ENCODE measurements around the gene CALM3. TPM values are rescaled to one million over a fixed set of nuclear protein-coding genes. Genes with fewer than 3 reads are reported as not detected.
"Not testable (repeated sequence)": the region's sequence is repeated elsewhere in the genome, so short reads cannot be mapped to it uniquely, and the experiment has no call there.

CALM3 gene
- 10 to 100 TPM; 70.5 to 79.6 TPM for total RNA-seq

DNA sequence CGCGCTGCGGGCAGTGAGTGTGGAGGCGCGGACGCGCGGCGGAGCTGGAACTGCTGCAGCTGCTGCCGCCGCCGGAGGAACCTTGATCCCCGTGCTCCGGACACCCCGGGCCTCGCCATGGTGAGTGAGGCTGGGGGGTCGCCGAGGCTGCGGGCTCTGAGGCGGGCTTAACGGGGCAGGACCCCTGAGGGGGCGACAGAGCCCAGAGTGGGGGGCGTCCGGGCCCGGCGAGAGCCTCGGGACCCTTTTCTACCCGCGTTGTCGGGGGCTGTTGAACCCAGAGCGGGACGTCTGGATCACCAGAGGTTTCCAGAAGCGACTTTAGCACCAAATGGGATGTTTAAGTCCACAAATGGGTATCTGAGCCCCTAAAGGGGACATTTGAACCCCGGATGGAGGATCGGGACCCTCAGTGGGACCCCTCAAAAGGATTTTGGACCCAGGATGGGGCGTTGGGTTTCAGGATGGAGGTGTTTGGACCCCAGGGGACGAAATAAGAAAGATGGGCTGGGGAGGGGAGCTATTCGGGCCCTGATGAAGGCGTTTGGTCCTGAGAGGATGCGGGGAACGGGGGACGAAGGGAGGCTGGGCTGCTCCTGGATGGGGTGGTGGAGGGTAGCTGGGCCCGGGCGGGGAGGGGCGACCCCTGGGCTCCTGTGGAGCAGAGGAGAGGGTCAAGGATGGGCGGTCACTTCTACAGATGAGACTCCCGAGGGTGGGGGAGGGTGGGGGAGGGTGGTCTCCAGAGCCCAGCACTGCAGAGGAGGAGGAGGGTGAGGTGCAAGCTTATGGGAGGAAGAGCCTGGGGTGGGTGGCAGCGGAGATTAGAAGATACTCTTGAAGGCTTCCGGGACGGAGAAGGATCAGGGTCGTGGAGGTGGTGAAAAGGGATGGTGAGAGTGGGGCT, at the start of gene CALM3:
Gene CALM3 (plus strand): TSS at position 13 of the 907 bp plus-strand sequence. CDS start 105 bp downstream, at position 118.
- DNase-seq (peak in 1 of 4 donors; percentile 34), ATAC-seq (no peak)
- Histone ChIP-seq H3K4me1 (peaks cover 39% of the 10 kb centered on the region), H3K27me3 (no peaks in the 10 kb centered on the region), H3K4me3 (peak within 1 kb of the TSS; percentile 84 to 98), H3K36me3 (replicated peaks in 1 of 2; ENCODE audit: insufficient read depth in 1 of 2, low read depth in 2 of 2) (peaks cover 0 to 3% of the 10 kb centered on the region in 2 donors), H3K9me3 (no peaks in the 10 kb centered on the region), H3K27ac (peak within 1 kb of the TSS; percentile 98 to 100 (median 99))
- TF ChIP-seq CTCF (IDR thresholded peaks at IDR 0.05) (no peak), POLR2A (IDR thresholded peaks at IDR 0.05) (peak; percentile 90 to 92 (median 91))
- intact Hi-C loops (cut with DNase I) = no loop called here
- 0 to 1% methylated on average over 18 to 38 of the region's 51 CpGs for WGBS, 2 donors

DNA sequence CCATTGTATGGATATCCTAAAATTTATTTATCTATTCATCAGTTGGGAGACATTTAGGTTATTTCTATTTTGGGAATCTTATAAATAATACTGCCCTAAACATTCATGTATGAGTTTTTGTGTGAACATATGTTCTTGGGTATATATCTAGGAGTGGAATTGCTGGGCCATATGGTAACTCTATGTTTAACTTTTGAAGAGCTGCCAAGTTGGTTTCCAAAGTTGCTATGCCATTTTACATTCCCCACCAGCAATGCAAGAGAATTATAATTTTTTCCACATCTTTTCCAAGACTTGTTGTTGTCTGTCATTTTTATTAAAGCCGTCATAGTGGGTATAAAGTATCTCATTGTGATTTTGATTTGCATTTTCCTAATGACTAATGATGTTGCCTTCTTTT, 48.2 kb upstream of the CALM3 start:
- no peaks in the 10 kb centered on the region for H3K36me3 ChIP-seq (replicated peaks in 1 of 2; ENCODE audit: insufficient read depth in 1 of 2, low read depth in 2 of 2)
- intact Hi-C loops (cut with DNase I) = no loop called here
- H3K4me1 ChIP-seq = no peaks in the 10 kb centered on the region
- H3K27me3 ChIP-seq = no peaks in the 10 kb centered on the region
- no peak for DNase-seq
- ATAC-seq = no peak
- H3K27ac ChIP-seq = no peak overlapping the region
- H3K4me3 ChIP-seq = no peak overlapping the region
- WGBS, 2 donors = 84 to 96% methylated on average over 1 of the region's 1 CpG
- no peaks in the 10 kb centered on the region for H3K9me3 ChIP-seq
- TF ChIP-seq CTCF (IDR thresholded peaks at IDR 0.05) (no peak), POLR2A (IDR thresholded peaks at IDR 0.05) (no peak)

DNA sequence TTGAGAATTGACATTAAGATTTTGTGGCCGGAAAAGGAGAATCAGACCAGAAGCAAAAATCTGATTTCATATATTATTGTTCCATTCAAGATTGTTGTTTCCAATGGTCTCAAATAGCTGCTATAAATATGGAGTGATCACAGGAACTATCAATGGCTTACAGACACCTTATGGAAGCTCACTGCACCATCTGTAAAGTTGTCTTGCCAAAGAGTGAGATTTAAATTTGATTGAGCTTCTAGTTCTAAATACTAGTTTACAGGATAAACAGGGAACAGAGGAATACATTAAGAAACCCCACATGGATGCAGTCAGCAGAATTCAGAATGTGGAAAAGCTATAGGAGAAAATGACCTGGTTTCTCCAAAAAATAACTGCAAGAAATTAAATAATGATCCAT, 47.0 kb upstream of the CALM3 start:
- intact Hi-C loops (cut with DNase I) = no loop called here
- 90 to 100% methylated on average over 1 of the region's 1 CpG for WGBS, 2 donors
- H3K27me3 ChIP-seq = no peaks in the 10 kb centered on the region
- DNase-seq (no peak), ATAC-seq (no peak)
- no peaks in the 10 kb centered on the region for H3K9me3 ChIP-seq
- H3K36me3 ChIP-seq (replicated peaks in 1 of 2; ENCODE audit: insufficient read depth in 1 of 2, low read depth in 2 of 2) = no peaks in the 10 kb centered on the region
- H3K4me3 ChIP-seq = no peak overlapping the region
- TF ChIP-seq POLR2A (IDR thresholded peaks at IDR 0.05) (no peak), CTCF (IDR thresholded peaks at IDR 0.05) (no peak)
- no peaks in the 10 kb centered on the region for H3K4me1 ChIP-seq
- H3K27ac ChIP-seq = no peak overlapping the region

DNA sequence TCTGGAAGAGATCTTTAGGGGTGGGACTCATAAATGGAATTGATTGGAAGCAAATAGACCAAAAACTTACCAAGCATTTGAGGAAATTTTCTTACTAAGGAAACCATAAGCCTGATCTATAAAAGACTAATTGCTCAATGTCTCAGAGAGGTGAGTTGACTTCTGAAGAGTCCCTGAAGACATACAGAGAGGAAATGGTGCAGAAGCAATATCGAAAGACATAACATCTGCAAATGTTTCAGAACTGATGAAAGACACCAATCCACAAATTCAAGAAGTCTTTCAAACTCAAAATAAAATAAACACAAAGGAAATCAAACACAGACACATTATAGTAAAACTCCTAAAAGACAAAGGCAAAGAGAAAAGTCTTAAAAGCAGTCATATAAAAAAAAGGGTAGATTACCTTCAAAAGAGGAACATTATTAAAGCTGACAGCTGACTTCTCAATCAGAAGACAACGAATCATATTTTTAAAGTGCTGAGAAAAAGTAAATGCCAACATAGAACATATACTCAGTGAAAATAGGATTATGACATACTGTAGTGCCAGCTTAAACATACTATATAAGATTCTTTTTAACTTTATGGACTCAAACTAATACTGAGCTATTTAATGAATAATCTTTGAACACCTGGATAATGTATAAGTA, 45.4 kb upstream of the CALM3 start:
- Histone ChIP-seq H3K4me3 (no peak overlapping the region), H3K9me3 (no peaks in the 10 kb centered on the region), H3K4me1 (no peaks in the 10 kb centered on the region), H3K27ac (peak overlapping the region in 1 of 4 donors; percentile 10), H3K36me3 (replicated peaks in 1 of 2; ENCODE audit: insufficient read depth in 1 of 2, low read depth in 2 of 2) (no peaks in the 10 kb centered on the region), H3K27me3 (no peaks in the 10 kb centered on the region)
- DNase-seq = no peak
- whole genome bisulfite sequencing, 2 donors = 38 to 66% methylated on average over 2 of the region's 2 CpGs
- TF ChIP-seq CTCF (IDR thresholded peaks at IDR 0.05) = no peak
- no peak for TF ChIP-seq POLR2A (IDR thresholded peaks at IDR 0.05)
- ATAC-seq = no peak
- intact Hi-C loops (cut with DNase I) = no loop called here

DNA sequence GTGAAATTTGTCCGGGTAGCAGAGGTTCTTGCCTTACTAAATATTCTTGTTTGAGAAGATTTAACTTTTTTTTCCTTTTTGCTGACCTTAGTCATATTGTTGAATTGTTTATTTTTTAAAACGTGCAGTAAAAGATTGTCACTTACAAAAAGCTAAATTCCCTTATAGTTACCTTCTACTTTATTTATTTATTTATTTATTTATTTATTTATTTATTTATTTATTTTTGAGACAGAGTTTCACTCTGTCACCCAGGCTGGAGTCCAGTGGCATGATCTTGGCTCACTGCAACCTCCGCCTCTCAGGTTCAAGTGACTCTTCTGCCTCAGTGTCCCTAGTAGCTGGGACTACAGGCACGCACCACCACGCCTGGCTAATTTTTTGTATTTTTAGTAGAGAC, 44.7 kb upstream of the CALM3 start:
- H3K27me3 ChIP-seq; DNase-seq; H3K4me1 ChIP-seq; H3K9me3 ChIP-seq; ATAC-seq; intact Hi-C loops (cut with DNase I); H3K4me3 ChIP-seq; H3K36me3 ChIP-seq (replicated peaks in 1 of 2; ENCODE audit: insufficient read depth in 1 of 2, low read depth in 2 of 2): not testable (repeated sequence)
- 83 to 84% methylated on average over 5 of the region's 5 CpGs for WGBS, 2 donors
- peak overlapping the region in 1 of 4 donors; percentile 25 for H3K27ac ChIP-seq
